ENCODE results near the gene PPARD. TPM values are rescaled to one million over a fixed set of nuclear protein-coding genes. Genes with fewer than 3 reads are reported as not detected.

PPARD gene
- total RNA-seq, 1 experiment from 2014 or later, result 38.4 TPM

DNA sequence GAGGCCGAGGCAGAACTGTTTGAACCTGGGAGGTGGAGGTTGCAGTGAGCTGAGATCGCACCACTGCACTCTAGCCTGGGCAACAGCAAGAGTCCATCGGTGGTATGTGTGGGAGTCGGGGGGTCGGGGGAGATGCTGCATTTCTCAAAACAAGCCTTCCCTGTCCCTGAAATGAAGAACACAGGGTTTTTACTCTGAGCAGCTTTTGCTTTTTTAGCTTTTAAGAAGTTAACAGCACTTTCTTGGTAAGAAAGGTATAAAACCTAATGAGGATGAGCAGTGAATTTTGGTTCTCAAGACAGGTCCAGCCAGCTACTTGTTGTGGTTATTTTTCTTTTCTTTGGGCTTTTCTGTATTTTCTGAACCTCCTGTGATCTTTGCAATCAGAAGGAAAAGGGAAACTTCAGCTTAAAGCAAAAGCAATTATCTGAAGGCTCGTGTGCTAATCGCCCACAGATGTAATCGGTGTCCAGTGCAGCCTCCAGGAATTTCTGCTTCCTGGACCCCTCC is 129.5 kb downstream of the PPARD start:
- Histone ChIP-seq H3K9ac (ENCODE audit: low read length) (no peak overlapping the region), H3K27me3 (ENCODE audit: insufficient read depth, low read length) (no peaks in the 10 kb centered on the region), H2AFZ (ENCODE audit: low read depth, low read length, poor library complexity, severe bottlenecking) (no peak overlapping the region), H3K9me2 (ENCODE audit: insufficient read depth) (no peaks in the 10 kb centered on the region), H4K20me1 (ENCODE audit: insufficient read depth) (peaks cover 36% of the 10 kb centered on the region; the same call in 1 of the 2 replicates), H3K4me2 (ENCODE audit: low read length) (no peak overlapping the region), H3K9me3 (ENCODE audit: control insufficient read depth in 1 of 2, insufficient read depth in 1 of 2, low read depth in 1 of 2, low read length in 2 of 2) (no peaks in the 10 kb centered on the region), H3K4me1 (ENCODE audit: control insufficient read depth in 1 of 2, insufficient read depth in 2 of 2, low read length in 2 of 2) (peaks cover 13 to 32% of the 10 kb centered on the region in 2 experiments; a peak in 3 of 4 replicates), H3K79me2 (ENCODE audit: insufficient read depth, low read length) (peaks cover 42% of the 10 kb centered on the region), H3K4me3 (replicated peaks in 1 of 2; ENCODE audit: low read depth in 1 of 2, low read length in 2 of 2) (no peak overlapping the region), H3K36me3 (ENCODE audit: control insufficient read depth in 1 of 2, insufficient read depth in 2 of 2, low read length in 2 of 2) (peaks cover 14 to 40% of the 10 kb centered on the region in 2 experiments; a peak in 3 of 4 replicates), H3K27ac (ENCODE audit: low read depth, low read length) (peak overlapping the region; percentile 82)
- no TSS peak for BruUV-seq (replicated peaks)
- TF ChIP-seq, protein P1, sequence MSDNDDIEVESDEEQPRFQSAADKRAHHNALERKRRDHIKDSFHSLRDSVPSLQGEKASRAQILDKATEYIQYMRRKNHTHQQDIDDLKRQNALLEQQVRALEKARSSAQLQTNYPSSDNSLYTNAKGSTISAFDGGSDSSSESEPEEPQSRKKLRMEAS (IDR thresholded peaks at IDR 0.05), result no peak
- TF ChIP-seq JUND (IDR thresholded peaks at IDR 0.05) (no peak), POLR2AphosphoS5 (IDR thresholded peaks at IDR 0.05; ENCODE audit: low read depth, low read length) (0 out of 2 replicates have a peak, but pooled peaks have one; percentile 41), POLR2A (IDR thresholded peaks at IDR 0.05; ENCODE audit: borderline replicate concordance, extremely low read depth, insufficient read depth, insufficient read length) (peak; percentile 39)
- ChIA-PET CTCF (interaction anchor here (1.5 kb wide), 1 partner anchor 264 kb away, joined by 3 read pairs; no protein-coding TSS in a partner anchor), RAD21 (ENCODE audit: low non-redundant PET in 1 of 2, low total read pairs in 2 of 2, uncharacterized antibody in 2 of 2, unreplicated experiment in 2 of 2) (no interaction called here), POLR2A (interaction anchor here (1.1 to 4.1 kb wide), 10 partner anchors 9 to 265 kb away, joined by 3 to 48 read pairs (median 4); partner anchors contain the start of genes ARMC12, DEF6 and TEAD3)
- ATAC-seq (no peak), DNase-seq (ENCODE audit: low read depth, low spot score) (no peak)
- intact Hi-C loops (cut with micrococcal nuclease), result no loop called here

DNA sequence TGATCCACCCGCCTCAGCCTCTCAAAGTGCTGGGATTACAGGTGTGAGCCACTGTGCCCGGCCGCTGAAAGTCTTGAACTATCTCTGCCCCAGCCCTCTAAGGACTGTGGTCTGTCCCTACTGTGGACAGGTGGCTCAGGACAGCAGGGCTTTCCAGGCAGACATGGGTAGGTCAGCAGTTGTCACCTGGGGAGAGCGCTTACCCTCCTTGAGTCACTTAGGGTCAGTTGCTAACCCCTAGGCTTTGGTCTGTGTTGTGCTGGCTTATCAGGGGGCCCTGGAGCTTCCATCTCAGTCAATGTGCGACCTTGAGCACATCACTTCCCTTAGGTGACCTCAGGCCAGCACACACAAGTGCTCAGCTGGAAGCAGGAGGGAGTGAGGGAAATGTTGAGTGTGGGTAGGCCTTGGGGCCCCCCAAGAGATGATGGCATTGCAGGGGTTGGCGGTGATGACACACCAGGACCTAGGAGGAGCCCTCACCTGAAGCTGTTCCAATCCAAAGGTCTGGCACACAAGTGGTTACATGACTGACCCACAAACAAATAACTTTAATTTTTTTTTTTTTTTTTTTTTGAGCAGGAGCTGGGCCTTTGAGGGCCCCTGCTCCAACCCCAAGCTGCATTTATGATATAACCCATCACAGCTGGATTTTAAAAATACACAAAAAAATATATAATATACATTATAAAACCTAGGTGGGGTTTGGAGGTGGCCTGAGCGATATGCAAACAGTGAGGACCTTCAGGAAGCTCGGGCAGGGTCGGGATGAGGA is 130.9 kb downstream of the PPARD start:
- H2AFZ ChIP-seq (ENCODE audit: low read depth, low read length, poor library complexity, severe bottlenecking), result no peak overlapping the region
- H3K4me3 ChIP-seq (replicated peaks in 1 of 2; ENCODE audit: low read depth in 1 of 2, low read length in 2 of 2), result no peak overlapping the region
- H3K27me3 ChIP-seq (ENCODE audit: insufficient read depth, low read length), result no peaks in the 10 kb centered on the region
- no peak overlapping the region for H3K9ac ChIP-seq (ENCODE audit: low read length)
- peaks cover 41% of the 10 kb centered on the region for H3K79me2 ChIP-seq (ENCODE audit: insufficient read depth, low read length)
- H3K4me2 ChIP-seq (ENCODE audit: low read length), result no peak overlapping the region
- DNase-seq (ENCODE audit: low read depth, low spot score) (no peak), ATAC-seq (peak; percentile 5)
- peaks cover 15 to 40% of the 10 kb centered on the region in 2 experiments; a peak in 3 of 4 replicates for H3K36me3 ChIP-seq (ENCODE audit: control insufficient read depth in 1 of 2, insufficient read depth in 2 of 2, low read length in 2 of 2)
- ChIA-PET CTCF (interaction anchor here (0.9 to 1.6 kb wide), 3 partner anchors 11 to 263 kb away, joined by 3 to 5 read pairs (median 3); no protein-coding TSS in a partner anchor), POLR2A (interaction anchor here (0.6 to 4.1 kb wide), 4 partner anchors 13 to 309 kb away, joined by 4 to 48 read pairs (median 4); no protein-coding TSS in a partner anchor), RAD21 (ENCODE audit: low non-redundant PET in 1 of 2, low total read pairs in 2 of 2, uncharacterized antibody in 2 of 2, unreplicated experiment in 2 of 2) (interaction anchor here in 1 of 2 experiments (1.3 kb wide), 1 partner anchor 24 kb away, joined by 3 read pairs; no protein-coding TSS in a partner anchor)
- TF ChIP-seq, protein P2, sequence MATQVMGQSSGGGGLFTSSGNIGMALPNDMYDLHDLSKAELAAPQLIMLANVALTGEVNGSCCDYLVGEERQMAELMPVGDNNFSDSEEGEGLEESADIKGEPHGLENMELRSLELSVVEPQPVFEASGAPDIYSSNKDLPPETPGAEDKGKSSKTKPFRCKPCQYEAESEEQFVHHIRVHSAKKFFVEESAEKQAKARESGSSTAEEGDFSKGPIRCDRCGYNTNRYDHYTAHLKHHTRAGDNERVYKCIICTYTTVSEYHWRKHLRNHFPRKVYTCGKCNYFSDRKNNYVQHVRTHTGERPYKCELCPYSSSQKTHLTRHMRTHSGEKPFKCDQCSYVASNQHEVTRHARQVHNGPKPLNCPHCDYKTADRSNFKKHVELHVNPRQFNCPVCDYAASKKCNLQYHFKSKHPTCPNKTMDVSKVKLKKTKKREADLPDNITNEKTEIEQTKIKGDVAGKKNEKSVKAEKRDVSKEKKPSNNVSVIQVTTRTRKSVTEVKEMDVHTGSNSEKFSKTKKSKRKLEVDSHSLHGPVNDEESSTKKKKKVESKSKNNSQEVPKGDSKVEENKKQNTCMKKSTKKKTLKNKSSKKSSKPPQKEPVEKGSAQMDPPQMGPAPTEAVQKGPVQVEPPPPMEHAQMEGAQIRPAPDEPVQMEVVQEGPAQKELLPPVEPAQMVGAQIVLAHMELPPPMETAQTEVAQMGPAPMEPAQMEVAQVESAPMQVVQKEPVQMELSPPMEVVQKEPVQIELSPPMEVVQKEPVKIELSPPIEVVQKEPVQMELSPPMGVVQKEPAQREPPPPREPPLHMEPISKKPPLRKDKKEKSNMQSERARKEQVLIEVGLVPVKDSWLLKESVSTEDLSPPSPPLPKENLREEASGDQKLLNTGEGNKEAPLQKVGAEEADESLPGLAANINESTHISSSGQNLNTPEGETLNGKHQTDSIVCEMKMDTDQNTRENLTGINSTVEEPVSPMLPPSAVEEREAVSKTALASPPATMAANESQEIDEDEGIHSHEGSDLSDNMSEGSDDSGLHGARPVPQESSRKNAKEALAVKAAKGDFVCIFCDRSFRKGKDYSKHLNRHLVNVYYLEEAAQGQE (IDR thresholded peaks at IDR 0.05; ENCODE audit: low read depth), result no peak
- TF ChIP-seq, protein P3, sequence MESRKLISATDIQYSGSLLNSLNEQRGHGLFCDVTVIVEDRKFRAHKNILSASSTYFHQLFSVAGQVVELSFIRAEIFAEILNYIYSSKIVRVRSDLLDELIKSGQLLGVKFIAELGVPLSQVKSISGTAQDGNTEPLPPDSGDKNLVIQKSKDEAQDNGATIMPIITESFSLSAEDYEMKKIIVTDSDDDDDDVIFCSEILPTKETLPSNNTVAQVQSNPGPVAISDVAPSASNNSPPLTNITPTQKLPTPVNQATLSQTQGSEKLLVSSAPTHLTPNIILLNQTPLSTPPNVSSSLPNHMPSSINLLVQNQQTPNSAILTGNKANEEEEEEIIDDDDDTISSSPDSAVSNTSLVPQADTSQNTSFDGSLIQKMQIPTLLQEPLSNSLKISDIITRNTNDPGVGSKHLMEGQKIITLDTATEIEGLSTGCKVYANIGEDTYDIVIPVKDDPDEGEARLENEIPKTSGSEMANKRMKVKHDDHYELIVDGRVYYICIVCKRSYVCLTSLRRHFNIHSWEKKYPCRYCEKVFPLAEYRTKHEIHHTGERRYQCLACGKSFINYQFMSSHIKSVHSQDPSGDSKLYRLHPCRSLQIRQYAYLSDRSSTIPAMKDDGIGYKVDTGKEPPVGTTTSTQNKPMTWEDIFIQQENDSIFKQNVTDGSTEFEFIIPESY (IDR thresholded peaks at IDR 0.05; ENCODE audit: extremely low read depth, insufficient replicate concordance, low read length), result no peak
- TF ChIP-seq SIN3A (IDR thresholded peaks at IDR 0.05; ENCODE audit: low read depth) (no peak), POLR2AphosphoS5 (IDR thresholded peaks at IDR 0.05; ENCODE audit: low read depth, low read length) (peak; percentile 1; the same call in 1 of the 2 replicates)
- peak overlapping the region; percentile 46 for H3K27ac ChIP-seq (ENCODE audit: low read depth, low read length)
- BruUV-seq (replicated peaks), result no TSS peak
- no peaks in the 10 kb centered on the region for H3K9me2 ChIP-seq (ENCODE audit: insufficient read depth)
- peaks cover 11 to 24% of the 10 kb centered on the region in 2 experiments; a peak in 3 of 4 replicates for H3K4me1 ChIP-seq (ENCODE audit: control insufficient read depth in 1 of 2, insufficient read depth in 2 of 2, low read length in 2 of 2)
- peaks cover 36% of the 10 kb centered on the region; the same call in 1 of the 2 replicates for H4K20me1 ChIP-seq (ENCODE audit: insufficient read depth)
- intact Hi-C loops (cut with micrococcal nuclease), result no loop called here
- no peaks in the 10 kb centered on the region for H3K9me3 ChIP-seq (ENCODE audit: control insufficient read depth in 1 of 2, insufficient read depth in 1 of 2, low read depth in 1 of 2, low read length in 2 of 2)
